Tibial artery (tissue), 4 donors: Measurements from ENCODE around the gene NOS3.

Experiments used
- DNase-seq, 2 donors: peaks; one replicate each; pipeline ENCODE4 v3.0.0-alpha.2; 2019
- H3K27ac ChIP-seq, 2 donors: fragments of 200-600 bp; sonication (generic) in 1 of 2; 1 replicate in 1 of 2; 2 replicates in 1 of 2; pipeline ENCODE4 v1.5.1; 2018 to 2019; ENCODE audit warnings: mild to moderate bottlenecking in 1 of 2
- H3K27me3 ChIP-seq, 2 donors: fragments of 200-600 bp; sonication (generic) in 1 of 2; one replicate each; pipeline versions ENCODE4 v1.5.1 to v1.6.0; 2016 to 2019
- H3K36me3 ChIP-seq, 3 donors: fragments of 200-600 bp; sonication (generic) in 2 of 3; one replicate each; pipeline ENCODE4 v1.5.1; 2016 to 2019; ENCODE audit warnings: mild to moderate bottlenecking in 2 of 3
- H3K4me1 ChIP-seq, 4 donors: fragments of 200-600 bp; sonication (generic) in 2 of 4; 1 replicate in 3 of 4; 2 replicates in 1 of 4; pipeline ENCODE4 v1.5.1; 2016 to 2019
- H3K4me3 ChIP-seq, 2 donors: fragments of 200-600 bp; sonication (generic) in 1 of 2; 1 replicate in 1 of 2; 2 replicates in 1 of 2; pipeline ENCODE4 v1.5.1; 2018 to 2019; ENCODE audit warnings: mild to moderate bottlenecking in 2 of 2
- H3K9me3 ChIP-seq, 3 donors: fragments of 200-600 bp; sonication (generic) in 1 of 3; one replicate each; pipeline ENCODE4 v1.5.1; 2016 to 2019
- intact Hi-C: fragments of 100-400 bp; cut with DNase I; formaldehyde crosslinking; loops from one replicate; pipeline ENCODE4 v1.15.0; 2023; ENCODE audit warnings: low total_unique reads
- TF ChIP-seq, protein P1 (sequence below), 2 experiments: fragments of 200-600 bp in 1 of 2; fragments of 450-650 bp in 1 of 2; IDR thresholded peaks; one replicate each; pipeline ENCODE4 v1.5.1; 2017 to 2019; ENCODE audit warnings: antibody characterized with exemption in 2 of 2, mild to moderate bottlenecking in 1 of 2, moderate library complexity in 1 of 2

NOS3 gene

DNA sequence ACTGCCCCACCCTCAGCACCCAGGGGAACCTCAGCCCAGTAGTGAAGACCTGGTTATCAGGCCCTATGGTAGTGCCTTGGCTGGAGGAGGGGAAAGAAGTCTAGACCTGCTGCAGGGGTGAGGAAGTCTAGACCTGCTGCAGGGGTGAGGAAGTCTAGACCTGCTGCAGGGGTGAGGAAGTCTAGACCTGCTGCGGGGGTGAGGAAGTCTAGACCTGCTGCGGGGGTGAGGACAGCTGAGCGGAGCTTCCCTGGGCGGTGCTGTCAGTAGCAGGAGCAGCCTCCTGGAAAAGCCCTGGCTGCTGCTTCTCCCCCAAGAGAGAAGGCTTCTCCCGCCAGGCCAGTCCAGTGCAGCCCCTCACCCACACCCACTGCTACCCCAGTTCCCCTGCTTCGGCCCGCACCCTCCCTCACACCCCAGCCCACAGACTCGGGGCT lies 6.3 kb downstream of the NOS3 start:
- Histone ChIP-seq H3K4me3 (no peak overlapping the region), H3K27ac (no peak overlapping the region), H3K4me1 (no peaks in the 10 kb centered on the region), H3K27me3 (peaks cover 0 to 72% of the 10 kb centered on the region in 2 donors), H3K9me3 (no peaks in the 10 kb centered on the region), H3K36me3 (no peaks in the 10 kb centered on the region)
- DNase-seq: no peak
- TF ChIP-seq, protein P1, sequence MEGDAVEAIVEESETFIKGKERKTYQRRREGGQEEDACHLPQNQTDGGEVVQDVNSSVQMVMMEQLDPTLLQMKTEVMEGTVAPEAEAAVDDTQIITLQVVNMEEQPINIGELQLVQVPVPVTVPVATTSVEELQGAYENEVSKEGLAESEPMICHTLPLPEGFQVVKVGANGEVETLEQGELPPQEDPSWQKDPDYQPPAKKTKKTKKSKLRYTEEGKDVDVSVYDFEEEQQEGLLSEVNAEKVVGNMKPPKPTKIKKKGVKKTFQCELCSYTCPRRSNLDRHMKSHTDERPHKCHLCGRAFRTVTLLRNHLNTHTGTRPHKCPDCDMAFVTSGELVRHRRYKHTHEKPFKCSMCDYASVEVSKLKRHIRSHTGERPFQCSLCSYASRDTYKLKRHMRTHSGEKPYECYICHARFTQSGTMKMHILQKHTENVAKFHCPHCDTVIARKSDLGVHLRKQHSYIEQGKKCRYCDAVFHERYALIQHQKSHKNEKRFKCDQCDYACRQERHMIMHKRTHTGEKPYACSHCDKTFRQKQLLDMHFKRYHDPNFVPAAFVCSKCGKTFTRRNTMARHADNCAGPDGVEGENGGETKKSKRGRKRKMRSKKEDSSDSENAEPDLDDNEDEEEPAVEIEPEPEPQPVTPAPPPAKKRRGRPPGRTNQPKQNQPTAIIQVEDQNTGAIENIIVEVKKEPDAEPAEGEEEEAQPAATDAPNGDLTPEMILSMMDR (IDR thresholded peaks at IDR 0.05): no peak
- intact Hi-C loops: no loop called here

DNA sequence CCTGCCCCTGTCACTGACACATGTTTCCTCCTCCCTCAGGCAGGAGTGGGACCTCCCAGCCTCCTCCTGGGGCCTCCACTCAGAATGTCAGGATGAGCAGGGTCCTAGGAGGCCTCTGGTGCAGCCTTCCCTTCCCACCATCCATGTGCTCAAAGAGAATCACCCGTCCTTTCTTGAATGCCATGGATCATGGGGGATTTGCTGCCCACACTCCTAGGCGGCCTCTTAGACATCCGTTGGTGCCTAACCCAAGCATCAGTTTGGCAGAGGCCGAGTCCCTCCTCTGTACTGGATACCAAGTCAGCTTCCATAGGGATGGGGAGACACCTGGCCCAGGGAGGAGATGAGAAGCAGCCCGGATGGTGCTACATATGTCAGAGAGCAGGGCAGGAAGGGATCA lies 7.0 kb downstream of the NOS3 start:
- Histone ChIP-seq H3K4me3 (no peak overlapping the region), H3K27me3 (peaks cover 0 to 72% of the 10 kb centered on the region in 2 donors), H3K4me1 (no peaks in the 10 kb centered on the region), H3K36me3 (no peaks in the 10 kb centered on the region), H3K27ac (no peak overlapping the region), H3K9me3 (no peaks in the 10 kb centered on the region)
- TF ChIP-seq, protein P1 (IDR thresholded peaks at IDR 0.05): no peak
- intact Hi-C loops: no loop called here
- DNase-seq: no peak

DNA sequence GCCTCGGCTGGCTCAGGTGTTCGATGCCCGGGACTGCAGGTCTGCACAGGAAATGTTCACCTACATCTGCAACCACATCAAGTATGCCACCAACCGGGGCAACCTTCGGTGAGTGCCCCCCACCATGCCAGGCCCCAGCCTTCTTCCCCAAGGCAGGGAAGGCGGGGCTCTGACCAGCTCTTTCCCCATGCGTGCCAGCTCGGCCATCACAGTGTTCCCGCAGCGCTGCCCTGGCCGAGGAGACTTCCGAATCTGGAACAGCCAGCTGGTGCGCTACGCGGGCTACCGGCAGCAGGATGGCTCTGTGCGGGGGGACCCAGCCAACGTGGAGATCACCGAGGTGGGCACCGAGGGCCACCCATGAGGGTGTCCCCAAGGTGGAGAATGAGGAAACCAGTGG lies 7.5 kb downstream of the NOS3 start:
- intact Hi-C loops: no loop called here
- no peak overlapping the region for H3K27ac ChIP-seq
- H3K4me1 ChIP-seq: no peaks in the 10 kb centered on the region
- TF ChIP-seq, protein P1 (IDR thresholded peaks at IDR 0.05): no peak
- peaks cover 0 to 70% of the 10 kb centered on the region in 2 donors for H3K27me3 ChIP-seq
- H3K4me3 ChIP-seq: no peak overlapping the region
- H3K36me3 ChIP-seq: no peaks in the 10 kb centered on the region
- DNase-seq: no peak
- no peaks in the 10 kb centered on the region for H3K9me3 ChIP-seq

DNA sequence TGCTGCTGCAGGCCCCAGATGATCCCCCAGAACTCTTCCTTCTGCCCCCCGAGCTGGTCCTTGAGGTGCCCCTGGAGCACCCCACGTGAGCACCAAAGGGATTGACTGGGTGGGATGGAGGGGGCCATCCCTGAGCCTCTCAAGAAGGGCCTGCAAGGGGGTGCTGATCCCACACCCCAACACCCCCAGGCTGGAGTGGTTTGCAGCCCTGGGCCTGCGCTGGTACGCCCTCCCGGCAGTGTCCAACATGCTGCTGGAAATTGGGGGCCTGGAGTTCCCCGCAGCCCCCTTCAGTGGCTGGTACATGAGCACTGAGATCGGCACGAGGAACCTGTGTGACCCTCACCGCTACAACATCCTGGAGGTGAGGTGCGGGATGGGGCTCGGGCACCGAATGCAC lies 8.2 kb downstream of the NOS3 start:
- TF ChIP-seq, protein P1 (IDR thresholded peaks at IDR 0.05): no peak
- Histone ChIP-seq H3K27ac (no peak overlapping the region), H3K4me1 (no peaks in the 10 kb centered on the region), H3K4me3 (no peak overlapping the region), H3K9me3 (no peaks in the 10 kb centered on the region), H3K27me3 (peaks cover 0 to 65% of the 10 kb centered on the region in 2 donors), H3K36me3 (no peaks in the 10 kb centered on the region)
- DNase-seq: no peak
- intact Hi-C loops: no loop called here

DNA sequence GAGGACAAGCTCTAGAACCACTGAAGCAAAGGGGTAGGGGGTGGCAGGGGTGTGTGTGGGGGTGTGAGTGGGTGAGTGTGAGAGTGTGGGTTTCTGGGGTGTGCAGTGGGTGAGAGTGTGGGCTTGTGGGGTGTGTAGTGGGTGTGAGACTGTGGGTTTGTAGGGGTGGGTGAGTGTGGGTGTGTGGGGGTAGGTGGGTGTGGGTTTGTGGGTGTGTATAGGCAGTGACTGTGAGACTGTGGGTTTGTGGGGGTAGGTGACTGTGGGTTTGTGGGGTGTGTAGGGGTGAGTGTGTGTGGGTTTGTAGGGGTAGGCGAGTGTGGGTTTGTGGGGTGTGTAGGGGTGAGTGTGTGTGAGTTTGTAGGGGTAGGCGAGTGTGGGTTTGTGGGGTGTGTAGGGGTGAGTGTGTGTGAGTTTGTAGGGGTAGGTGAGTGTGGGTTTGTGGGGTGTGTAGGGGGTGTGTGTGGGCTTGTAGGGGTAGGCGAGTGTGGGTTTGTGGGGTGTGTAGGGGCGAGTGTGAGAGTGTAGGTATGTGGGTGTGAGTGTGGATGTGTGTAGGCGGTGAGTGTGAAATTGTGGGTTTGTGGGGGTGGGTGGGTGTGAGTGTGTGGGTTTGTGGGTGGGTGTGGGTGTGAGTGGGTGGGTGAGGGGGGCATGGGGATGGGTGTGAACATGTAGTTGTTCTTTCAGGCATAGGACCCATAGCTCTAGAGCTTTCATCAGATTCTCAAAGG lies 8.8 kb downstream of the NOS3 start:
- Histone ChIP-seq H3K9me3 (no peaks in the 10 kb centered on the region), H3K4me1 (no peaks in the 10 kb centered on the region), H3K4me3 (no peak overlapping the region), H3K27me3 (peaks cover 0 to 64% of the 10 kb centered on the region in 2 donors), H3K36me3 (no peaks in the 10 kb centered on the region), H3K27ac (no peak overlapping the region)
- TF ChIP-seq, protein P1 (IDR thresholded peaks at IDR 0.05): no peak
- DNase-seq: no peak
- intact Hi-C loops: no loop called here
